ENCODE data around the gene PLIN5.
A peak's percentile ranks its signal among the peaks of the same experiment; 100 is the strongest.

Gene PLIN5

DNA sequence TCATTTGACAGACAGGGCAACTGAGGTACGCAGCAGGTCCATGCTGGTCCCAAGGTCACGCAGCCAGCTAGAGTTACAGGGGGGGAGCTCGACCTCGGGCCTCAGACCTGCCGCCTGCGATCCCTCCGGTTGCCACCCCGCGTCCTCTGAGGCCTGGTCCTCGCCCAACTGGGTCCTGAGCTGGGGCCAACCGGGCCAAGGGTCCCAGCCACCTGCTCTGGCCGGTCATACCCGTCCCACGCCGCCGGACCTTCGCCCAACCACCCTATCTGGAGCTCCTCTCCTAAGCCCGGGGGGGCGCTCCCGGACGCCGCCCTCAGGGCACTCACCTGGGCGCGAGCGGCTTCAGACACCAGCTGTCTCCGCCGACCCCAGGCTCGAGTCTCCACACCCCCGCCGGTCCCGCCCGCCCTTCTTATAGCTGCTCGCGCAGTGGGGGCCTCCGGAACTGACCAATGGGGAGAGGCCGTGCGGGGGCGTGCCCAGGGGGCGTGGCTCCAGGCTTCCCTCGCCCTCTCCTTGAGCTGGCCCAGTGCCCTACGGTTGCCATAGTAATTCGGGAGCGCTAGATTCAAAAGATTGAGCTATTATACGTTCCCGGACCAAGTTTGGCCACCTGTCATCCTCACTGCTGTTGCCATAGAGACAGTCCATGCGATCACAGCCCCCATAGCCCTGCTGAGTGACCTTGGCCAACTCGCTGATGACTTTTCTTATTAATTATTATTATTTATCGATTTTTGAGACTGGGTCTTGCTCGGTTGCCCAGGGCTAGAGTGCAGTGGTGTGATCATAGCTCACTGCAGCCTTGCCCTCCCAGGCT is at the start of gene PLIN5:
PLIN5 (minus strand) TSS at position 389 of the 823 bp plus-strand sequence. CDS start 1,150 bp downstream, outside the sequence.
- peak within 1 kb of the TSS; percentile 22 for H3K4me3 ChIP-seq (ENCODE audit: low read length)

GRCh38 chr19:4583961-4584669 is 49.1 kb upstream of the PLIN5 start:
- TF ChIP-seq, protein P1, sequence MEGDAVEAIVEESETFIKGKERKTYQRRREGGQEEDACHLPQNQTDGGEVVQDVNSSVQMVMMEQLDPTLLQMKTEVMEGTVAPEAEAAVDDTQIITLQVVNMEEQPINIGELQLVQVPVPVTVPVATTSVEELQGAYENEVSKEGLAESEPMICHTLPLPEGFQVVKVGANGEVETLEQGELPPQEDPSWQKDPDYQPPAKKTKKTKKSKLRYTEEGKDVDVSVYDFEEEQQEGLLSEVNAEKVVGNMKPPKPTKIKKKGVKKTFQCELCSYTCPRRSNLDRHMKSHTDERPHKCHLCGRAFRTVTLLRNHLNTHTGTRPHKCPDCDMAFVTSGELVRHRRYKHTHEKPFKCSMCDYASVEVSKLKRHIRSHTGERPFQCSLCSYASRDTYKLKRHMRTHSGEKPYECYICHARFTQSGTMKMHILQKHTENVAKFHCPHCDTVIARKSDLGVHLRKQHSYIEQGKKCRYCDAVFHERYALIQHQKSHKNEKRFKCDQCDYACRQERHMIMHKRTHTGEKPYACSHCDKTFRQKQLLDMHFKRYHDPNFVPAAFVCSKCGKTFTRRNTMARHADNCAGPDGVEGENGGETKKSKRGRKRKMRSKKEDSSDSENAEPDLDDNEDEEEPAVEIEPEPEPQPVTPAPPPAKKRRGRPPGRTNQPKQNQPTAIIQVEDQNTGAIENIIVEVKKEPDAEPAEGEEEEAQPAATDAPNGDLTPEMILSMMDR (conservative IDR thresholded peaks at IDR 0.05; ENCODE audit: low read depth, low read length) = no peak
- H3K4me3 ChIP-seq (ENCODE audit: low read length) = peak overlapping the region; percentile 58
- no peak for DNase-seq (ENCODE audit: low read depth)

More for the DNA sequence above, at the start of gene PLIN5:
- TF ChIP-seq, protein P1 (conservative IDR thresholded peaks at IDR 0.05; ENCODE audit: low read depth, low read length) = no peak
- DNase-seq (ENCODE audit: low read depth) = peak; percentile 20

- no peak for DNase-seq (ENCODE audit: low read depth)
- TF ChIP-seq, protein P1 (conservative IDR thresholded peaks at IDR 0.05; ENCODE audit: low read depth, low read length) = no peak
- H3K4me3 ChIP-seq (ENCODE audit: low read length) = no peak overlapping the region
Observed at GRCh38 chr19:4582980-4583842, 48.2 kb upstream of the PLIN5 start.

GRCh38 chr19:4581666-4582553 is 46.9 kb upstream of the PLIN5 start:
- DNase-seq (ENCODE audit: low read depth) = no peak
- peak overlapping the region; percentile 23 for H3K4me3 ChIP-seq (ENCODE audit: low read length)
- TF ChIP-seq, protein P1 (conservative IDR thresholded peaks at IDR 0.05; ENCODE audit: low read depth, low read length) = no peak

- TF ChIP-seq, protein P1 (conservative IDR thresholded peaks at IDR 0.05; ENCODE audit: low read depth, low read length) = no peak
- DNase-seq (ENCODE audit: low read depth) = no peak
- H3K4me3 ChIP-seq (ENCODE audit: low read length) = peak overlapping the region; percentile 67
Observed at GRCh38 chr19:4580961-4581665, 46.1 kb upstream of the PLIN5 start.

Measured in retinal pigment epithelial cell (primary cell).